ENCODE results near the gene ASXL3. TPM values are rescaled to one million over a fixed set of nuclear protein-coding genes. Genes with fewer than 3 reads are reported as not detected.

Gene ASXL3
- total RNA-seq, 2 donors from 2014 or later = 2.2 to 7.3 TPM

DNA sequence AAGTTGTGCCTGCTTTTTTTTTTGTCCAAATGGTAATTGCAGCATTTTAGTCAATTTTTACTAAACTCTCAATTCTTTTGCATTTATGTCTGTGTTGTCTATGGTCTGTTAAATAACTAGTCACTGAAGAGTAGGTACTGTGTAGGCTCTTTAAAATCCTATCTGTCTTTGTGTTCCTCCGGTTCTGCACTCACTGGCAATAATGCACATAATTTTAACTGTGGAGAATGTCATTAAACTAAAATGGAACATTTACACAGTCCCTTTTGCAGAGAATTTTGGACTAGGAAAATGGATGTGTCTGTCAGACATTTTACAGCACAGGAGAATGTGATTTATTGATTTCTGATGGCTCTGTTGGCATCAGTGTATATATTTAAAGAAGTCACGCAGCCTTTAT lies 116.6 kb downstream of the ASXL3 start:
- DNase-seq (ENCODE audit: low spot score) = no peak
- ATAC-seq (ENCODE audit: insufficient number of reproducible peaks, low FRiP score, low read depth) = no peak

DNA sequence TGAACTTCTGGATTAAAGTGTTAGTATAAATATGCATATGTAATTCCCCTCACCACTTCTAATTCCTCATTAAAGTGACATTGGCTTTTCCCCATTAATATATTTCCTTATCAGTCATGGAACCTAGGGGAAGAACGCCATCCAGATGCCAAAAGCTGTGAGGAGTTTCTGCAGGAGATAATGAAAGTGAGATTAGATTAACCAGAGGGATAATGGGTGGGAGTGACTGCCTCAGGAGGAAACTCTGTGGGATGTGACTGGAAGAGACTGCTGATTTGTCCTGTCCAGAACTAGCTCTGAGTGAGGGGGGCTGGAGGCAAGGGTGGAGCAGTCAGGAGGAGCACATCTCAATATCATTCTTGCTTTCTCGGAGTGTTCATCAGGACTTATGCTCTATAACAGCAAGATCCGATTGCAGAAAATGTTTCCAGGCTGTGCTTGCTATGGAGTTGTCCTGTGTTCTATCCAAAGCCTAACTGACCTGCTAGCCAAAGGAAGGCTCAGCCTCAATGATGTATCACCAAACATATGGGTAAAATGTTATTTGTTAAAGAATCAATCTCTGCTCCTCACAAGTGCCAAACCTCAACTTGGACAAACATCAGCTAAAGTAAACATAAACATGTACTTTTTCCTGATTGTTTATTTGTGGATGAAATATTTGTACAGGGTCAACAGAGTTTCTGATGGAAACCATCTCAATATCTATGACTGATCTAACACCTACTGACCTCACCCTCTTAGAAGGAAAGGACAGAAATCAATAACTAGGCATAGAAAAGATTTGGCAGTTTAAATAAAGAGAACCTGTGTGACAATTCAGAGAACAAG lies 118.5 kb downstream of the ASXL3 start:
- Histone ChIP-seq H3K36me3 (no peaks in the 10 kb centered on the region), H3K27ac (no peak overlapping the region), H3K4me3 (no peak overlapping the region), H3K9me3 (no peaks in the 10 kb centered on the region), H3K27me3 (replicated peaks; ENCODE audit: insufficient read depth) (no peaks in the 10 kb centered on the region), H3K4me1 (ENCODE audit: control insufficient read depth in 1 of 2, low read depth in 2 of 2) (no peaks in the 10 kb centered on the region)
- no peak for TF ChIP-seq CTCF (IDR thresholded peaks at IDR 0.05)
- DNase-seq (ENCODE audit: low spot score) (no peak), ATAC-seq (ENCODE audit: insufficient number of reproducible peaks, low FRiP score, low read depth) (no peak)

More for the DNA sequence above, 116.6 kb downstream of the ASXL3 start:
- Histone ChIP-seq H3K4me1 (ENCODE audit: control insufficient read depth in 1 of 2, low read depth in 2 of 2) (no peaks in the 10 kb centered on the region), H3K4me3 (no peak overlapping the region), H3K9me3 (no peaks in the 10 kb centered on the region), H3K27me3 (replicated peaks; ENCODE audit: insufficient read depth) (no peaks in the 10 kb centered on the region), H3K27ac (no peak overlapping the region), H3K36me3 (no peaks in the 10 kb centered on the region)
- no peak for TF ChIP-seq CTCF (IDR thresholded peaks at IDR 0.05)

DNA sequence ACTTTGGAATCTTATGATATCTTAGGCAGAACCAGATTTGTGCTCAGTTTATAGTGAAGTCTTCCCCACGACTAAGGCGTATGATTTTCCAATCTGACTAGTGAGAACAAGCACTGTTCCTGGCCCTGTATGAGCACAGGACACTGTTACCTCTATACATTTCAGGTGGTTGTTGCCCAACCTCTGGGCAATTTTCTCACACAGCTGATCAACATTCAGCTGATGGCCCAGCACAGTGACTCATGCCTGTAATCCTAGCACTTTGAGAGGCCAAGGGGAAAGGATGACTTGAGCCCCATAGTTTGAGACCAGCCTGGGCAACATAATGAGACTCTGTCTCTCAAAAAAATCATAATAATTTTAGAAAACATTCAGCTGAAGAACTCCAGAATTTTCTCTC lies 119.5 kb downstream of the ASXL3 start:
- Histone ChIP-seq H3K36me3 (no peaks in the 10 kb centered on the region), H3K4me1 (ENCODE audit: control insufficient read depth in 1 of 2, low read depth in 2 of 2) (no peaks in the 10 kb centered on the region), H3K27ac (no peak overlapping the region), H3K4me3 (no peak overlapping the region), H3K27me3 (replicated peaks; ENCODE audit: insufficient read depth) (no peaks in the 10 kb centered on the region), H3K9me3 (no peaks in the 10 kb centered on the region)
- ATAC-seq (ENCODE audit: insufficient number of reproducible peaks, low FRiP score, low read depth) (no peak), DNase-seq (ENCODE audit: low spot score) (no peak)
- no peak for TF ChIP-seq CTCF (IDR thresholded peaks at IDR 0.05)

GRCh38 chr18:33699372-33699771 lies 121.4 kb downstream of the ASXL3 start:
- Histone ChIP-seq H3K27me3 (replicated peaks; ENCODE audit: insufficient read depth) (no peaks in the 10 kb centered on the region), H3K9me3 (no peaks in the 10 kb centered on the region), H3K27ac (no peak overlapping the region), H3K36me3 (no peaks in the 10 kb centered on the region), H3K4me1 (ENCODE audit: control insufficient read depth in 1 of 2, low read depth in 2 of 2) (no peaks in the 10 kb centered on the region), H3K4me3 (no peak overlapping the region)
- no peak for TF ChIP-seq CTCF (IDR thresholded peaks at IDR 0.05)
- ATAC-seq (ENCODE audit: insufficient number of reproducible peaks, low FRiP score, low read depth) (no peak), DNase-seq (ENCODE audit: low spot score) (no peak)

DNA sequence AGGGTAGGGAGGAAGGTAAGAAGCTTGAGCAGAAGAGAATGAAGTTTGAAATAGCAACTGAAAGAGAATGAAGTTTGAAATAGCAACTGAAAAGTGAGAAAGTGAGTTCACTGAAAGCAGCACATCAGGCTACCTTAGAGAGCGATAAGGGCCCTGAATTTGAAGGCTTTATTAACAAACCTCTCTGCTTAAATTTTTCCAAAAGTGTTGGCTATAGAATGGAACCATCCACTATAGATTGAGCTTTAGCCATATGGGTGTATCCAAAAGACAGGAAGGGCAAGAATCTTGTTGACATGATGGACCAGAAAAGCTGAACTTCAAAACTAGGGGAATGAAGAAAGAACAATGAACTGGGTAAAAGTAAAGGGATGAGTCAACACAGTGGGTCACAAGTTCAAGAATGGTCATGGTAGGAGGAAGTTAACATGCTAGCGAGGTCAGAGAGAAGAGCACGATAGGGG lies 122.5 kb downstream of the ASXL3 start:
- Histone ChIP-seq H3K9me3 (no peaks in the 10 kb centered on the region), H3K27me3 (replicated peaks; ENCODE audit: insufficient read depth) (no peaks in the 10 kb centered on the region), H3K4me1 (ENCODE audit: control insufficient read depth in 1 of 2, low read depth in 2 of 2) (no peaks in the 10 kb centered on the region), H3K4me3 (no peak overlapping the region), H3K36me3 (no peaks in the 10 kb centered on the region), H3K27ac (no peak overlapping the region)
- DNase-seq (ENCODE audit: low spot score) (no peak), ATAC-seq (ENCODE audit: insufficient number of reproducible peaks, low FRiP score, low read depth) (no peak)
- TF ChIP-seq CTCF (IDR thresholded peaks at IDR 0.05) = no peak
